HepG2 (cell line): ENCODE data around the gene SRC. TPM values are rescaled to one million over a fixed set of nuclear protein-coding genes. Genes with fewer than 3 reads are reported as not detected.

Experiments used
- ELF1 ChIP-seq: sonication (generic); formaldehyde crosslinking; IDR thresholded peaks from 2 replicates; pipeline ENCODE4 v1.4.0; 2020; ENCODE audit warnings: missing genetic modification reagents
- ESRRA ChIP-seq: sonication (generic); formaldehyde crosslinking; IDR thresholded peaks from 2 replicates; pipeline ENCODE4 v1.5.1; 2020; ENCODE audit warnings: mild to moderate bottlenecking, low read depth, missing genetic modification reagents
- GABPB1 ChIP-seq: IDR thresholded peaks from 2 replicates; pipeline ENCODE4 v1.6.1; 2016; ENCODE audit warnings: mild to moderate bottlenecking, missing genetic modification reagents, moderate library complexity, missing compliant biosample characterization
- HES4 ChIP-seq: sonication (generic); formaldehyde crosslinking; IDR thresholded peaks from 2 replicates; pipeline ENCODE4 v1.9.0; 2021; ENCODE audit warnings: mild to moderate bottlenecking, missing genetic modification reagents, borderline replicate concordance
- KLF6 ChIP-seq: IDR thresholded peaks from 2 replicates; pipeline ENCODE4 v1.8.0; 2016; ENCODE audit warnings: missing biosample characterization, missing genetic modification reagents
- MED8 ChIP-seq: sonication (generic); formaldehyde crosslinking; IDR thresholded peaks from 2 replicates; pipeline ENCODE4 v1.8.1; 2023; ENCODE audit warnings: mild to moderate bottlenecking, missing genetic modification reagents; ENCODE audit not compliant: insufficient replicate concordance
- NFE2L2 ChIP-seq: fragments of 150-350 bp; IDR thresholded peaks from 2 replicates; pipeline ENCODE4 v1.6.1; 2014; ENCODE audit warnings: low read length
- NKX3-1 ChIP-seq: sonication (generic); formaldehyde crosslinking; IDR thresholded peaks from 2 replicates; pipeline ENCODE4 v1.5.0; 2020; ENCODE audit warnings: missing genetic modification reagents
- NR2C2 ChIP-seq: sonication (generic); formaldehyde crosslinking; IDR thresholded peaks from 2 replicates; pipeline ENCODE4 v1.4.0; 2020; ENCODE audit warnings: missing genetic modification reagents, mild to moderate bottlenecking, moderate library complexity, borderline replicate concordance
- PAF1 ChIP-seq: IDR thresholded peaks from 2 replicates; pipeline ENCODE4 v1.6.1; 2016; ENCODE audit warnings: missing genetic modification reagents, missing compliant biosample characterization
- REL ChIP-seq: sonication (generic); formaldehyde crosslinking; conservative IDR thresholded peaks from 2 replicates; pipeline ENCODE4 v1.8.0; 2022; ENCODE audit warnings: mild to moderate bottlenecking, missing genetic modification reagents, moderate library complexity
- SRF ChIP-seq: IDR thresholded peaks from 2 replicates; pipeline ENCODE4 v1.6.1; 2011; ENCODE audit warnings: mild to moderate bottlenecking, low read depth, low read length, moderate library complexity
- STAG1 ChIP-seq: sonication (generic); formaldehyde crosslinking; IDR thresholded peaks from 2 replicates; pipeline ENCODE4 v1.4.0; 2020; ENCODE audit warnings: missing genetic modification reagents
- THAP11 ChIP-seq: IDR thresholded peaks from 2 replicates; pipeline ENCODE4 v1.6.1; 2016; ENCODE audit warnings: missing biosample characterization, missing genetic modification reagents
- ZFP36 ChIP-seq: fragments of 150-350 bp; IDR thresholded peaks from 2 replicates; pipeline ENCODE4 v1.6.1; 2018; ENCODE audit warnings: borderline replicate concordance, low read length, low read depth; ENCODE audit not compliant: partially characterized antibody
- ZNF292 ChIP-seq: sonication (generic); formaldehyde crosslinking; IDR thresholded peaks from 2 replicates; pipeline ENCODE4 v1.8.1; 2022; ENCODE audit warnings: mild to moderate bottlenecking, low read depth, missing genetic modification reagents, borderline replicate concordance
- ZNF326 ChIP-seq: sonication (generic); formaldehyde crosslinking; IDR thresholded peaks from 2 replicates; pipeline ENCODE4 v1.4.0; 2020; ENCODE audit warnings: missing genetic modification reagents, borderline replicate concordance
- ZNF337 ChIP-seq: sonication (generic); formaldehyde crosslinking; IDR thresholded peaks from 2 replicates; pipeline ENCODE4 v1.5.1; 2020; ENCODE audit warnings: missing genetic modification reagents, low read depth, mild to moderate bottlenecking, borderline replicate concordance
- ZNF451 ChIP-seq: sonication (generic); formaldehyde crosslinking; IDR thresholded peaks from 2 replicates; pipeline ENCODE4 v1.5.0; 2020; ENCODE audit warnings: mild to moderate bottlenecking, missing genetic modification reagents
- ZNF562 ChIP-seq: sonication (generic); formaldehyde crosslinking; IDR thresholded peaks from 2 replicates; pipeline ENCODE4 v1.8.0; 2022; ENCODE audit warnings: missing genetic modification reagents, borderline replicate concordance
- ZNF563 ChIP-seq: sonication (generic); formaldehyde crosslinking; IDR thresholded peaks from 2 replicates; pipeline ENCODE4 v1.8.0; 2022; ENCODE audit warnings: mild to moderate bottlenecking, moderate library complexity, missing genetic modification reagents
- ZNF629 ChIP-seq: sonication (generic); formaldehyde crosslinking; conservative IDR thresholded peaks from 2 replicates; pipeline ENCODE4 v1.5.0; 2020; ENCODE audit warnings: missing genetic modification reagents
- ZNF713 ChIP-seq: sonication (generic); formaldehyde crosslinking; IDR thresholded peaks from 2 replicates; pipeline ENCODE4 v1.4.0; 2020; ENCODE audit warnings: mild to moderate bottlenecking, missing genetic modification reagents
- ZNF768 ChIP-seq: sonication (generic); formaldehyde crosslinking; IDR thresholded peaks from 2 replicates; pipeline ENCODE4 v1.4.0; 2020; ENCODE audit warnings: missing genetic modification reagents
- polyA plus RNA-seq, 8 experiments: library from polyadenylated mRNA; depleted of rRNA in 3 of 8; stranded (reverse) in 7 of 8; unstranded in 1 of 8; fragments of >200 nt; fragmentation: Illumina TruSeq in 4 of 8; extraction: Trizol in 4 of 8; gene quantifications; 2 replicates each; pipeline versions ENCODE4 v1.2.1 to v1.2.3, GENCODE V29; 2011 to 2016; ENCODE audit warnings: low read depth in 4 of 8, missing spikeins in 1 of 8, mixed read lengths in 1 of 8; ENCODE audit not compliant: insufficient read depth in 1 of 8
- total RNA-seq, 5 experiments: library from RNA; depleted of rRNA; stranded (reverse); fragments of >200 nt; fragmentation: Illumina TruSeq; extraction: Trizol; gene quantifications; 2 replicates each; pipeline ENCODE4 v1.2.3, GENCODE V29; 2016; ENCODE audit warnings: low read depth in 1 of 5
- TF ChIP-seq, protein P1 (sequence below): sonication (generic); formaldehyde crosslinking; IDR thresholded peaks from 2 replicates; pipeline ENCODE4 v1.5.0; 2020; ENCODE audit warnings: missing genetic modification reagents
- TF ChIP-seq, protein P2 (sequence below): sonication (generic); formaldehyde crosslinking; IDR thresholded peaks from 2 replicates; pipeline ENCODE4 v1.4.0; 2020; ENCODE audit warnings: mild to moderate bottlenecking, missing genetic modification reagents
- TF ChIP-seq, protein P3 (sequence below): sonication (generic); formaldehyde crosslinking; IDR thresholded peaks from 2 replicates; pipeline ENCODE4 v1.8.0; 2022; ENCODE audit warnings: mild to moderate bottlenecking, missing genetic modification reagents, moderate library complexity
- TF ChIP-seq, protein P4 (sequence below): sonication (generic); formaldehyde crosslinking; IDR thresholded peaks from 2 replicates; pipeline ENCODE4 v1.5.0; 2020; ENCODE audit warnings: missing genetic modification reagents, mild to moderate bottlenecking, borderline replicate concordance
- TF ChIP-seq, protein P5 (sequence below): sonication (generic); formaldehyde crosslinking; IDR thresholded peaks from 2 replicates; pipeline ENCODE4 v1.8.1; 2023; ENCODE audit warnings: missing genetic modification reagents, mild to moderate bottlenecking, borderline replicate concordance

The SRC gene
- total and polyA plus RNA-seq, 2 of the 13 experiments (the other 11 are each of a cell fraction or from before 2014, with no cell fraction given), result 54.7 to 192 TPM

DNA sequence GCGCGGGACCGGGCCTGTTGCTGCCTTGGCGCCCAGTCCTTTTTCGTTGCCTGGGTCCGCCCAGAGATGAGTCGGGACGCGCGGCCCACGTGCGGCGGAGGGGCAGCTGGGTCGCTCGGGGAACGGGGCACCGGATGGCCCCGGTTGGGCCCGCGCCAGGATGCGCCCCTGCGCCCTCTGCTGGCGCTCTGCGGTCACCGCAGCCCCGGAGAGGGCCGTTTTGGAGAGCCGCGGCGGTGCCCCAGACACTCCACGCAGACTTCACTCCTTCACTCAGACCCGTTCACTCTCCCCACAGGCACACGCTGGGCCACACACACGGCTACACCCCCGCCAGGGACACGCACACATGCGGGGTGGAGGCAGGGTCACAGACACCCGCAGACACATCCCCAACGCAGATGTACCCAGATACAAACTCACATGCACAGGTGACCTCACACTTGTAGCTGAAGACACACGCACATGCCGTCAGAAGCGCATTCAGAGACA, 38.8 kb downstream of the SRC start (continued):
- TF ChIP-seq ZNF562 (no peak), MED8 (CRISPR knock-in tag) (no peak), ZNF326 (no peak), HES4 (CRISPR knock-in tag) (no peak), ZNF768 (CRISPR knock-in tag) (peak; percentile 85), GABPB1 (peak; percentile 75; the same call in 1 of the 2 replicates), ZNF292 (CRISPR knock-in tag) (no peak), ZNF337 (CRISPR knock-in tag) (no peak), KLF6 (CRISPR knock-in tag) (0 out of 2 replicates have a peak, but pooled peaks have one; percentile 74), ZNF629 (CRISPR knock-in tag) (peak; percentile 70), NKX3-1 (no peak), ZNF713 (CRISPR knock-in tag) (no peak), STAG1 (peak; percentile 85), ESRRA (CRISPR knock-in tag) (peak; percentile 61; the same call in 1 of the 2 replicates), THAP11 (CRISPR knock-in tag) (0 out of 2 replicates have a peak, but pooled peaks have one; percentile 24), ZNF451 (CRISPR knock-in tag) (no peak), PAF1 (CRISPR knock-in tag) (no peak), NFE2L2 (no peak), SRF (no peak), ZNF563 (CRISPR knock-in tag) (no peak), REL (CRISPR knock-in tag) (0 out of 2 replicates have a peak, but pooled peaks have one; percentile 46), ZFP36 (no peak), NR2C2 (CRISPR knock-in tag) (no peak), ELF1 (CRISPR knock-in tag) (no peak)
- TF ChIP-seq, protein P1, sequence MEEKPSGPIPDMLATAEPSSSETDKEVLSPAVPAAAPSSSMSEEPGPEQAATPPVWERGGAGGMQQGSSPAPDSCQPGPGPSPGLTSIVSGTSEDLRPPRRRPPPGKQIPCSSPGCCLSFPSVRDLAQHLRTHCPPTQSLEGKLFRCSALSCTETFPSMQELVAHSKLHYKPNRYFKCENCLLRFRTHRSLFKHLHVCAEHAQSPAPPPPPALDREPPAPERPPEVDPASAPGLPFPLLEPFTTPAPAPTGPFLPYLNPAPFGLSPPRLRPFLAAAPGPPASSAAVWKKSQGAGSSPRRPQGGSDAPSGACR (CRISPR knock-in tag), result peak; percentile 51; the same call in 1 of the 2 replicates
- TF ChIP-seq, protein P2, sequence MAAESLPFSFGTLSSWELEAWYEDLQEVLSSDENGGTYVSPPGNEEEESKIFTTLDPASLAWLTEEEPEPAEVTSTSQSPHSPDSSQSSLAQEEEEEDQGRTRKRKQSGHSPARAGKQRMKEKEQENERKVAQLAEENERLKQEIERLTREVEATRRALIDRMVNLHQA, result no peak
- TF ChIP-seq, protein P3, sequence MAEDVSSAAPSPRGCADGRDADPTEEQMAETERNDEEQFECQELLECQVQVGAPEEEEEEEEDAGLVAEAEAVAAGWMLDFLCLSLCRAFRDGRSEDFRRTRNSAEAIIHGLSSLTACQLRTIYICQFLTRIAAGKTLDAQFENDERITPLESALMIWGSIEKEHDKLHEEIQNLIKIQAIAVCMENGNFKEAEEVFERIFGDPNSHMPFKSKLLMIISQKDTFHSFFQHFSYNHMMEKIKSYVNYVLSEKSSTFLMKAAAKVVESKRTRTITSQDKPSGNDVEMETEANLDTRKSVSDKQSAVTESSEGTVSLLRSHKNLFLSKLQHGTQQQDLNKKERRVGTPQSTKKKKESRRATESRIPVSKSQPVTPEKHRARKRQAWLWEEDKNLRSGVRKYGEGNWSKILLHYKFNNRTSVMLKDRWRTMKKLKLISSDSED (CRISPR knock-in tag), result no peak
- TF ChIP-seq, protein P4, sequence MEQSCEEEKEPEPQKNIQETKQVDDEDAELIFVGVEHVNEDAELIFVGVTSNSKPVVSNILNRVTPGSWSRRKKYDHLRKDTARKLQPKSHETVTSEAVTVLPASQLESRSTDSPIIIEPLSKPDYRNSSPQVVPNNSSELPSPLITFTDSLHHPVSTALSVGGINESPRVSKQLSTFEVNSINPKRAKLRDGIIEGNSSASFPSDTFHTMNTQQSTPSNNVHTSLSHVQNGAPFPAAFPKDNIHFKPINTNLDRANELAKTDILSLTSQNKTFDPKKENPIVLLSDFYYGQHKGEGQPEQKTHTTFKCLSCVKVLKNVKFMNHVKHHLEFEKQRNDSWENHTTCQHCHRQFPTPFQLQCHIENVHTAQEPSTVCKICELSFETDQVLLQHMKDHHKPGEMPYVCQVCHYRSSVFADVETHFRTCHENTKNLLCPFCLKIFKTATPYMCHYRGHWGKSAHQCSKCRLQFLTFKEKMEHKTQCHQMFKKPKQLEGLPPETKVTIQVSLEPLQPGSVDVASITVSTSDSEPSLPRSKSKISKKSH (CRISPR knock-in tag), result peak; percentile 50; the same call in 1 of the 2 replicates
- TF ChIP-seq, protein P5, sequence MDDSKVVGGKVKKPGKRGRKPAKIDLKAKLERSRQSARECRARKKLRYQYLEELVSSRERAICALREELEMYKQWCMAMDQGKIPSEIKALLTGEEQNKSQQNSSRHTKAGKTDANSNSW (CRISPR knock-in tag), result no peak
